ENCODE measurements around the gene RBBP5.

DNA sequence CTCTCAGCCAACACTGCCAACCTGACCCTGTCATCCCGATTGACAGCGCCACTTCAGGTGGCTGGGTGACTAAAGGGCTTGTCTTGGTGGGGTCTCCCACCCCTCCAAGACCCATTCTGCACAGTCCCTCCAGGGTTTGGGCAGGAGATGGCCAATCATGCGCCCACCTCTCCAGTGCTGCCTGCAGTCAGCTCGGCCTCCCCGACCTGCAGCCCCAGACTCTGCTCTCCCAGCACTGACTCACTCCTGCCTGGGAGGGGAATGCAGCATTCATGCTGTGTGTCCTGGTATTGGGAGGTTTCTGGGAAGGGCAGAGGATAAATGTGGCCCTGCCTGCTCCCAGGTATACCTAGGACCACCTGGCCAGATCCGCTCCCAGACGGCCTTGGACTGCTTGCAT, 47.3 kb downstream of the RBBP5 start:
- TF ChIP-seq, protein P1, sequence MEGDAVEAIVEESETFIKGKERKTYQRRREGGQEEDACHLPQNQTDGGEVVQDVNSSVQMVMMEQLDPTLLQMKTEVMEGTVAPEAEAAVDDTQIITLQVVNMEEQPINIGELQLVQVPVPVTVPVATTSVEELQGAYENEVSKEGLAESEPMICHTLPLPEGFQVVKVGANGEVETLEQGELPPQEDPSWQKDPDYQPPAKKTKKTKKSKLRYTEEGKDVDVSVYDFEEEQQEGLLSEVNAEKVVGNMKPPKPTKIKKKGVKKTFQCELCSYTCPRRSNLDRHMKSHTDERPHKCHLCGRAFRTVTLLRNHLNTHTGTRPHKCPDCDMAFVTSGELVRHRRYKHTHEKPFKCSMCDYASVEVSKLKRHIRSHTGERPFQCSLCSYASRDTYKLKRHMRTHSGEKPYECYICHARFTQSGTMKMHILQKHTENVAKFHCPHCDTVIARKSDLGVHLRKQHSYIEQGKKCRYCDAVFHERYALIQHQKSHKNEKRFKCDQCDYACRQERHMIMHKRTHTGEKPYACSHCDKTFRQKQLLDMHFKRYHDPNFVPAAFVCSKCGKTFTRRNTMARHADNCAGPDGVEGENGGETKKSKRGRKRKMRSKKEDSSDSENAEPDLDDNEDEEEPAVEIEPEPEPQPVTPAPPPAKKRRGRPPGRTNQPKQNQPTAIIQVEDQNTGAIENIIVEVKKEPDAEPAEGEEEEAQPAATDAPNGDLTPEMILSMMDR (IDR thresholded peaks at IDR 0.05): no peak
- TF ChIP-seq ZFX (IDR thresholded peaks at IDR 0.05; ENCODE audit: borderline replicate concordance): no peak

All from 22Rv1 (cell line).